ENCODE measurements around the gene NT5E.

DNA sequence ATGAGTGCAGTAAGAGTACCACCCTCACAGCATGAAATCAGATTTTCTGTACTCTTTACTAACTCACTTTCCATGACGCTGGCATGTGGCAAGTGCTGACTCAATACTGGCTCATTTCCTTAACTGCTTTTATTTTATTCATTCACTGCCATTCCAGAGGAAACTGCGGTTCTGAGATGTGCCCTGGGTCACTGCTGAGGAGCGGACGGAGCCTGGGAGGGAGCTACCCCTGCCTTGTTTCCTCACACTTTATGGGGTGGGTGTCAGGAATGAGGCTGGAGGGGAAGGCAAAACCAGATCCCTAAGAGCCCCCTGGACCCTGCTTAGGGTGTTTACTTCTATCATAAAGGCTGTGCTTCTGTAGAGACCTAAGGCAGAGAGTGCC lies 14.4 kb downstream of the NT5E start:
- TF ChIP-seq GATA2 (IDR thresholded peaks at IDR 0.05; ENCODE audit: low read depth, low read length): no peak
- TF ChIP-seq GATA3 (IDR thresholded peaks at IDR 0.05; ENCODE audit: low read depth, low read length): no peak

Data from SH-SY5Y (cell line).